Coronary artery (tissue), 2 donors: ENCODE results near the gene PDZRN3.

ENCODE experiments used
- DNase-seq: peaks from one replicate; pipeline ENCODE4 v3.0.0-alpha.2; 2017; ENCODE audit warnings: low spot score
- H3K27ac ChIP-seq, 2 donors: fragments of 200-600 bp; sonication (generic); one replicate each; pipeline ENCODE4 v1.5.1; 2016 to 2019
- H3K4me3 ChIP-seq: fragments of 200-600 bp; sonication (generic); 2 replicates; pipeline ENCODE4 v1.5.1; 2016; ENCODE audit warnings: mild to moderate bottlenecking, moderate library complexity
- CTCF ChIP-seq: fragments of 200-600 bp; sonication (generic); IDR thresholded peaks from one replicate; pipeline ENCODE4 v1.5.1; 2019; ENCODE audit warnings: antibody characterized with exemption

Gene PDZRN3

GRCh38 chr3:73597476-73597875, 27.3 kb downstream of the PDZRN3 start:
- Histone ChIP-seq H3K4me3 (no peak overlapping the region), H3K27ac (no peak overlapping the region)
- TF ChIP-seq CTCF = no peak
- DNase-seq = no peak

GRCh38 chr3:73592154-73593144, 32.3 kb downstream of the PDZRN3 start:
- H3K27ac ChIP-seq = no peak overlapping the region

GRCh38 chr3:73591286-73591800, 33.4 kb downstream of the PDZRN3 start:
- H3K4me3 ChIP-seq = no peak overlapping the region
- no peak for DNase-seq
- H3K27ac ChIP-seq = no peak overlapping the region
- TF ChIP-seq CTCF = no peak

More at GRCh38 chr3:73592154-73593144, 32.3 kb downstream of the PDZRN3 start:
- DNase-seq = no peak
- no peak overlapping the region for H3K4me3 ChIP-seq
- no peak for TF ChIP-seq CTCF

- no peak overlapping the region for H3K27ac ChIP-seq
- no peak for DNase-seq
- H3K4me3 ChIP-seq = no peak overlapping the region
- TF ChIP-seq CTCF = no peak
These were observed 38.1 kb downstream of the PDZRN3 start for GRCh38 chr3:73586628-73587027.

GRCh38 chr3:73586190-73586589, 38.6 kb downstream of the PDZRN3 start:
- no peak for DNase-seq
- no peak for TF ChIP-seq CTCF
- Histone ChIP-seq H3K4me3 (no peak overlapping the region), H3K27ac (no peak overlapping the region)

- TF ChIP-seq CTCF = no peak
- no peak overlapping the region for H3K4me3 ChIP-seq
- H3K27ac ChIP-seq = no peak overlapping the region
These were observed 39.9 kb downstream of the PDZRN3 start for GRCh38 chr3:73584873-73585272.

GRCh38 chr3:73582535-73582934, 42.2 kb downstream of the PDZRN3 start:
- no peak for TF ChIP-seq CTCF
- H3K4me3 ChIP-seq = no peak overlapping the region
- H3K27ac ChIP-seq = no peak overlapping the region
- no peak for DNase-seq

More at GRCh38 chr3:73584873-73585272, 39.9 kb downstream of the PDZRN3 start:
- no peak for DNase-seq
